HG03521 (cell line): ENCODE measurements around the gene MARCHF2.
"Not testable (repeated sequence)": the region's sequence is repeated elsewhere in the genome, so short reads cannot be mapped to it uniquely, and the experiment has no call there.

Experiments
- ATAC-seq: cut with Tn5 transposase; IDR thresholded peaks from one replicate; pipeline ENCODE4 v1.9.1; 2021; ENCODE audit warnings: mild to moderate bottlenecking, moderate library complexity; ENCODE audit not compliant: unreplicated experiment

MARCHF2 gene

GRCh38 chr19:8412783-8413628 lies at the start of gene MARCHF2:
TSS of gene MARCHF2 (plus strand) at chr19:8413305. CDS start at chr19:8421841, 8,536 bp downstream.
- peak; percentile 99 for ATAC-seq

GRCh38 chr19:8363803-8364771 lies 49.0 kb upstream of the MARCHF2 start, which contains the start of gene ANGPTL4:
TSS of gene ANGPTL4 (plus strand) at chr19:8364155. CDS start at chr19:8364322, 167 bp downstream.
- ATAC-seq = no peak

- no peak for ATAC-seq
These were observed 47.0 kb upstream of the MARCHF2 start for GRCh38 chr19:8366121-8366581.

GRCh38 chr19:8366961-8367326 lies 46.2 kb upstream of the MARCHF2 start:
- ATAC-seq = no peak

GRCh38 chr19:8367327-8368001 lies 45.6 kb upstream of the MARCHF2 start:
- no peak for ATAC-seq

GRCh38 chr19:8370176-8371010 lies 42.7 kb upstream of the MARCHF2 start:
- no peak for ATAC-seq

- ATAC-seq = no peak
These were observed 41.9 kb upstream of the MARCHF2 start for GRCh38 chr19:8371011-8371804.

GRCh38 chr19:8373867-8374813 lies 39.0 kb upstream of the MARCHF2 start:
- ATAC-seq = no peak

GRCh38 chr19:8375766-8376165 lies 37.3 kb upstream of the MARCHF2 start:
- ATAC-seq = not testable (repeated sequence)

GRCh38 chr19:8376373-8376974 lies 36.6 kb upstream of the MARCHF2 start:
- not testable (repeated sequence) for ATAC-seq

GRCh38 chr19:8377598-8377997 lies 35.5 kb upstream of the MARCHF2 start:
- no peak for ATAC-seq

GRCh38 chr19:8379156-8379891 lies 33.8 kb upstream of the MARCHF2 start:
- ATAC-seq = not testable (repeated sequence)

GRCh38 chr19:8384569-8384968 lies 28.5 kb upstream of the MARCHF2 start:
- ATAC-seq = not testable (repeated sequence)

- not testable (repeated sequence) for ATAC-seq
These were observed 28.0 kb upstream of the MARCHF2 start for GRCh38 chr19:8385103-8385502.

- ATAC-seq = not testable (repeated sequence)
These were observed 27.5 kb upstream of the MARCHF2 start for GRCh38 chr19:8385566-8385965.

- ATAC-seq = not testable (repeated sequence)
These were observed 26.7 kb upstream of the MARCHF2 start for GRCh38 chr19:8386419-8386818.

GRCh38 chr19:8386990-8387389 lies 26.1 kb upstream of the MARCHF2 start:
- ATAC-seq = no peak
